Measurements from ENCODE around the gene BMPER. TPM values are rescaled to one million over a fixed set of nuclear protein-coding genes. Genes with fewer than 3 reads are reported as not detected.

Gene BMPER
- total RNA-seq, 1 experiment from 2014 or later, result not detected

DNA sequence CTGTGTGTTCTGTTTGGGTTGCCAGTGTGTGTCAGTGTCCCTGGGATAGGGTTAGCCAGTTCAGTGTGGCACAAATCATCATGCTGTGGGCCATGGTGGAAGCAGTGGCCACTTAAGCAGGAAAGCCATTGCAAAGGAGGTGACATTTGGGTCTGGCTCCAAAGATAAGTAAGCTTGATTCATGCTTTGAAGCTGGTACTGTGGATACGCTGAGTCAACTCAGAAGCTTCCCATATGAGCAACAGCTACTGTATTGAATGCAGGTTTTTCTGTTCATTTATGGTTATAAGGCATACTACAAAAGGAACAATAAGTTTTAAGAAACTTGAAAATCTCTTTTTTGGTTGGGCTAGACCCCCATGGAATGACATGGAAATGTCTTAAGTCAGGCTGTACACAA, 143.1 kb downstream of the BMPER start:
- intact Hi-C loops (cut with micrococcal nuclease; ENCODE audit: unreplicated experiment), result no loop called here
- no peaks in the 10 kb centered on the region for H3K4me1 ChIP-seq (ENCODE audit: control insufficient read depth, insufficient read depth, low read length)
- ATAC-seq, result no peak
- TF ChIP-seq, protein P1, sequence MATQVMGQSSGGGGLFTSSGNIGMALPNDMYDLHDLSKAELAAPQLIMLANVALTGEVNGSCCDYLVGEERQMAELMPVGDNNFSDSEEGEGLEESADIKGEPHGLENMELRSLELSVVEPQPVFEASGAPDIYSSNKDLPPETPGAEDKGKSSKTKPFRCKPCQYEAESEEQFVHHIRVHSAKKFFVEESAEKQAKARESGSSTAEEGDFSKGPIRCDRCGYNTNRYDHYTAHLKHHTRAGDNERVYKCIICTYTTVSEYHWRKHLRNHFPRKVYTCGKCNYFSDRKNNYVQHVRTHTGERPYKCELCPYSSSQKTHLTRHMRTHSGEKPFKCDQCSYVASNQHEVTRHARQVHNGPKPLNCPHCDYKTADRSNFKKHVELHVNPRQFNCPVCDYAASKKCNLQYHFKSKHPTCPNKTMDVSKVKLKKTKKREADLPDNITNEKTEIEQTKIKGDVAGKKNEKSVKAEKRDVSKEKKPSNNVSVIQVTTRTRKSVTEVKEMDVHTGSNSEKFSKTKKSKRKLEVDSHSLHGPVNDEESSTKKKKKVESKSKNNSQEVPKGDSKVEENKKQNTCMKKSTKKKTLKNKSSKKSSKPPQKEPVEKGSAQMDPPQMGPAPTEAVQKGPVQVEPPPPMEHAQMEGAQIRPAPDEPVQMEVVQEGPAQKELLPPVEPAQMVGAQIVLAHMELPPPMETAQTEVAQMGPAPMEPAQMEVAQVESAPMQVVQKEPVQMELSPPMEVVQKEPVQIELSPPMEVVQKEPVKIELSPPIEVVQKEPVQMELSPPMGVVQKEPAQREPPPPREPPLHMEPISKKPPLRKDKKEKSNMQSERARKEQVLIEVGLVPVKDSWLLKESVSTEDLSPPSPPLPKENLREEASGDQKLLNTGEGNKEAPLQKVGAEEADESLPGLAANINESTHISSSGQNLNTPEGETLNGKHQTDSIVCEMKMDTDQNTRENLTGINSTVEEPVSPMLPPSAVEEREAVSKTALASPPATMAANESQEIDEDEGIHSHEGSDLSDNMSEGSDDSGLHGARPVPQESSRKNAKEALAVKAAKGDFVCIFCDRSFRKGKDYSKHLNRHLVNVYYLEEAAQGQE (IDR thresholded peaks at IDR 0.05; ENCODE audit: insufficient read depth in 1 of 2, low read depth in 2 of 2, low read length in 1 of 2), result no peak
- TF ChIP-seq TCF7L2 (IDR thresholded peaks at IDR 0.05; ENCODE audit: low read depth, low read length) (no peak), SIN3A (IDR thresholded peaks at IDR 0.05; ENCODE audit: borderline replicate concordance, insufficient read depth, low read depth, low read length) (no peak), POLR2AphosphoS5 (IDR thresholded peaks at IDR 0.05; ENCODE audit: low read depth, low read length) (no peak)
- TF ChIP-seq, protein P2, sequence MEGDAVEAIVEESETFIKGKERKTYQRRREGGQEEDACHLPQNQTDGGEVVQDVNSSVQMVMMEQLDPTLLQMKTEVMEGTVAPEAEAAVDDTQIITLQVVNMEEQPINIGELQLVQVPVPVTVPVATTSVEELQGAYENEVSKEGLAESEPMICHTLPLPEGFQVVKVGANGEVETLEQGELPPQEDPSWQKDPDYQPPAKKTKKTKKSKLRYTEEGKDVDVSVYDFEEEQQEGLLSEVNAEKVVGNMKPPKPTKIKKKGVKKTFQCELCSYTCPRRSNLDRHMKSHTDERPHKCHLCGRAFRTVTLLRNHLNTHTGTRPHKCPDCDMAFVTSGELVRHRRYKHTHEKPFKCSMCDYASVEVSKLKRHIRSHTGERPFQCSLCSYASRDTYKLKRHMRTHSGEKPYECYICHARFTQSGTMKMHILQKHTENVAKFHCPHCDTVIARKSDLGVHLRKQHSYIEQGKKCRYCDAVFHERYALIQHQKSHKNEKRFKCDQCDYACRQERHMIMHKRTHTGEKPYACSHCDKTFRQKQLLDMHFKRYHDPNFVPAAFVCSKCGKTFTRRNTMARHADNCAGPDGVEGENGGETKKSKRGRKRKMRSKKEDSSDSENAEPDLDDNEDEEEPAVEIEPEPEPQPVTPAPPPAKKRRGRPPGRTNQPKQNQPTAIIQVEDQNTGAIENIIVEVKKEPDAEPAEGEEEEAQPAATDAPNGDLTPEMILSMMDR (IDR thresholded peaks at IDR 0.05), result no peak
- POLR2A ChIA-PET, result no interaction called here
- in situ Hi-C loops (cut with HindIII; ENCODE audit: low pct_unique_long_range_greater_than_20kb, low sequenced_read_pairs), result no loop called here
- CTCF ChIA-PET, result no interaction called here
- DNase-seq (ENCODE audit: low read depth, low spot score), result no peak
- H3K9me3 ChIP-seq (ENCODE audit: control insufficient read depth, insufficient read depth, low read depth, low read length), result no peaks in the 10 kb centered on the region
- no TSS peak for BruUV-seq (replicated peaks)
- H3K27ac ChIP-seq (ENCODE audit: low read length), result no peak overlapping the region
- no peaks in the 10 kb centered on the region for H3K27me3 ChIP-seq (ENCODE audit: control insufficient read depth, insufficient read depth, low read length)
- H3K4me3 ChIP-seq (ENCODE audit: low read depth in 2 of 2, low read length in 2 of 2), result no peak overlapping the region
- no peaks in the 10 kb centered on the region for H3K36me3 ChIP-seq (ENCODE audit: control insufficient read depth, insufficient read depth, low read length)

DNA sequence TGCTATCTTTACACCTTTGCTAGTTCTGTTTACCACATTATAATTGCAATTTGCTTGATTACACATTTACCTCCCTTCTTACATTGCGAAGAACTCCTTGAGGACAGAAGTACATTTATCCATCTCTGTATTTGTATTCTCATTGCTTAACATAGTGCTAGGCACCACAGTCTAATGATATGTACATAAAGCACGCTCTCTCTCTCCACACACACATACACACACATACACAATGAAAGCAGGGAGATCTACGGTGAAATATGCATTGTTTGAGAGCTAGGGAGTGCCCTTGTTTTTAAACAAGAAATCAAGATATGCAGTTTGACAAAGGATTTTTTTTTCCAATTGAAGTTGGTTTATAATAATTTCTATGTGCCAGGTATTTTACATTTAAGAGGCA, 148.7 kb downstream of the BMPER start:
- POLR2A ChIA-PET, result no interaction called here
- H3K27ac ChIP-seq (ENCODE audit: low read length), result no peak overlapping the region
- DNase-seq (ENCODE audit: low read depth, low spot score) (no peak), ATAC-seq (no peak)
- 0 out of 2 replicates have a peak, but pooled peaks cover 2% of the 10 kb centered on the region for H3K27me3 ChIP-seq (ENCODE audit: control insufficient read depth, insufficient read depth, low read length)
- no peak overlapping the region for H3K4me3 ChIP-seq (ENCODE audit: low read depth in 2 of 2, low read length in 2 of 2)
- intact Hi-C loops (cut with micrococcal nuclease; ENCODE audit: unreplicated experiment), result no loop called here
- TF ChIP-seq POLR2AphosphoS5 (IDR thresholded peaks at IDR 0.05; ENCODE audit: low read depth, low read length) (no peak), TCF7L2 (IDR thresholded peaks at IDR 0.05; ENCODE audit: low read depth, low read length) (no peak), SIN3A (IDR thresholded peaks at IDR 0.05; ENCODE audit: borderline replicate concordance, insufficient read depth, low read depth, low read length) (no peak)
- TF ChIP-seq, protein P1 (IDR thresholded peaks at IDR 0.05; ENCODE audit: insufficient read depth in 1 of 2, low read depth in 2 of 2, low read length in 1 of 2), result no peak
- TF ChIP-seq, protein P2 (IDR thresholded peaks at IDR 0.05), result no peak
- no peaks in the 10 kb centered on the region for H3K9me3 ChIP-seq (ENCODE audit: control insufficient read depth, insufficient read depth, low read depth, low read length)
- CTCF ChIA-PET, result no interaction called here
- no peaks in the 10 kb centered on the region for H3K4me1 ChIP-seq (ENCODE audit: control insufficient read depth, insufficient read depth, low read length)
- in situ Hi-C loops (cut with HindIII; ENCODE audit: low pct_unique_long_range_greater_than_20kb, low sequenced_read_pairs), result no loop called here
- no peaks in the 10 kb centered on the region for H3K36me3 ChIP-seq (ENCODE audit: control insufficient read depth, insufficient read depth, low read length)
- BruUV-seq (replicated peaks), result no TSS peak
